HepG2 (cell line): ENCODE results near the gene MBD4.

Source experiments
- KDM1A ChIP-seq: IDR thresholded peaks from 2 replicates; pipeline ENCODE4 v1.6.1; 2016; ENCODE audit warnings: missing compliant biosample characterization
- POLR2A ChIP-seq, 2 experiments: IDR thresholded peaks; 2 replicates each; pipeline ENCODE4 v1.6.1; 2011; ENCODE audit warnings: low read depth in 2 of 2, low read length in 2 of 2, mild to moderate bottlenecking in 1 of 2, moderate library complexity in 1 of 2; ENCODE audit not compliant: insufficient read depth in 1 of 2
- TF ChIP-seq, protein P1 (sequence below): sonication (generic); formaldehyde crosslinking; IDR thresholded peaks from 2 replicates; pipeline ENCODE4 v1.4.0; 2020; ENCODE audit warnings: missing genetic modification reagents, borderline replicate concordance
- TF ChIP-seq, protein P2 (sequence below): sonication (generic); formaldehyde crosslinking; IDR thresholded peaks from 2 replicates; pipeline ENCODE4 v1.8.1; 2023; ENCODE audit warnings: mild to moderate bottlenecking, missing genetic modification reagents, borderline replicate concordance
- TF ChIP-seq, protein P3 (sequence below), 2 experiments: sonication (generic) in 1 of 2; formaldehyde crosslinking in 1 of 2; IDR thresholded peaks; 2 replicates each; pipeline versions ENCODE4 v1.5.1 to v1.6.1; 2011 to 2020; ENCODE audit warnings: borderline replicate concordance in 1 of 2, low read depth in 1 of 2, low read length in 1 of 2, mild to moderate bottlenecking in 1 of 2, missing genetic modification reagents in 1 of 2, moderate library complexity in 1 of 2
- TF ChIP-seq, protein P4 (sequence below), 2 experiments: IDR thresholded peaks; 2 replicates each; pipeline ENCODE4 v1.6.1; 2011 to 2012; ENCODE audit warnings: low read length in 2 of 2, borderline replicate concordance in 1 of 2, low read depth in 1 of 2, mild to moderate bottlenecking in 1 of 2, moderate library complexity in 1 of 2
- TF ChIP-seq, protein P5 (sequence below): sonication (generic); formaldehyde crosslinking; IDR thresholded peaks from 2 replicates; pipeline ENCODE4 v1.4.0; 2020; ENCODE audit warnings: missing genetic modification reagents

DNA sequence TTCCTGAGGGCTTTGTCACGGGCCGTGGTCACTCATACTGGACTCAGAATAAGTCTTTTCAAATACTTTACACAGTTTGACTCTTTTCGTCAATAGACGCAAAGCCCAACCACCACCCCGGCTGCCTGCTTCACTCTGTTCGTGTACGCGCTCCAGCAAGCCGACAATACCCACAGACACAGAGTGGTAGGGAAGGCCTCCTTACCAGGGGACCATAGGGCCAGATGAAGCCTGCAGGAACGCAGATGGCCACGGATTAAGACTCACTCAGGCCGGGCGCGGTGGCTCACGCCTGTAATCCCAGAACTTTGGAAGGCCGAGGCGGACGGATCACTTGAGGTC, 41.0 kb downstream of the MBD4 start:
- TF ChIP-seq, protein P1, sequence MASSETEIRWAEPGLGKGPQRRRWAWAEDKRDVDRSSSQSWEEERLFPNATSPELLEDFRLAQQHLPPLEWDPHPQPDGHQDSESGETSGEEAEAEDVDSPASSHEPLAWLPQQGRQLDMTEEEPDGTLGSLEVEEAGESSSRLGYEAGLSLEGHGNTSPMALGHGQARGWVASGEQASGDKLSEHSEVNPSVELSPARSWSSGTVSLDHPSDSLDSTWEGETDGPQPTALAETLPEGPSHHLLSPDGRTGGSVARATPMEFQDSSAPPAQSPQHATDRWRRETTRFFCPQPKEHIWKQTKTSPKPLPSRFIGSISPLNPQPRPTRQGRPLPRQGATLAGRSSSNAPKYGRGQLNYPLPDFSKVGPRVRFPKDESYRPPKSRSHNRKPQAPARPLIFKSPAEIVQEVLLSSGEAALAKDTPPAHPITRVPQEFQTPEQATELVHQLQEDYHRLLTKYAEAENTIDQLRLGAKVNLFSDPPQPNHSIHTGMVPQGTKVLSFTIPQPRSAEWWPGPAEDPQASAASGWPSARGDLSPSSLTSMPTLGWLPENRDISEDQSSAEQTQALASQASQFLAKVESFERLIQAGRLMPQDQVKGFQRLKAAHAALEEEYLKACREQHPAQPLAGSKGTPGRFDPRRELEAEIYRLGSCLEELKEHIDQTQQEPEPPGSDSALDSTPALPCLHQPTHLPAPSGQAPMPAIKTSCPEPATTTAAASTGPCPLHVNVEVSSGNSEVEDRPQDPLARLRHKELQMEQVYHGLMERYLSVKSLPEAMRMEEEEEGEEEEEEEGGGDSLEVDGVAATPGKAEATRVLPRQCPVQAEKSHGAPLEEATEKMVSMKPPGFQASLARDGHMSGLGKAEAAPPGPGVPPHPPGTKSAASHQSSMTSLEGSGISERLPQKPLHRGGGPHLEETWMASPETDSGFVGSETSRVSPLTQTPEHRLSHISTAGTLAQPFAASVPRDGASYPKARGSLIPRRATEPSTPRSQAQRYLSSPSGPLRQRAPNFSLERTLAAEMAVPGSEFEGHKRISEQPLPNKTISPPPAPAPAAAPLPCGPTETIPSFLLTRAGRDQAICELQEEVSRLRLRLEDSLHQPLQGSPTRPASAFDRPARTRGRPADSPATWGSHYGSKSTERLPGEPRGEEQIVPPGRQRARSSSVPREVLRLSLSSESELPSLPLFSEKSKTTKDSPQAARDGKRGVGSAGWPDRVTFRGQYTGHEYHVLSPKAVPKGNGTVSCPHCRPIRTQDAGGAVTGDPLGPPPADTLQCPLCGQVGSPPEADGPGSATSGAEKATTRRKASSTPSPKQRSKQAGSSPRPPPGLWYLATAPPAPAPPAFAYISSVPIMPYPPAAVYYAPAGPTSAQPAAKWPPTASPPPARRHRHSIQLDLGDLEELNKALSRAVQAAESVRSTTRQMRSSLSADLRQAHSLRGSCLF (CRISPR knock-in tag): no peak
- TF ChIP-seq, protein P2, sequence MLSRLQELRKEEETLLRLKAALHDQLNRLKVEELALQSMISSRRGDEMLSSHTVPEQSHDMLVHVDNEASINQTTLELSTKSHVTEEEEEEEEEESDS (CRISPR knock-in tag): no peak
- TF ChIP-seq, protein P3, sequence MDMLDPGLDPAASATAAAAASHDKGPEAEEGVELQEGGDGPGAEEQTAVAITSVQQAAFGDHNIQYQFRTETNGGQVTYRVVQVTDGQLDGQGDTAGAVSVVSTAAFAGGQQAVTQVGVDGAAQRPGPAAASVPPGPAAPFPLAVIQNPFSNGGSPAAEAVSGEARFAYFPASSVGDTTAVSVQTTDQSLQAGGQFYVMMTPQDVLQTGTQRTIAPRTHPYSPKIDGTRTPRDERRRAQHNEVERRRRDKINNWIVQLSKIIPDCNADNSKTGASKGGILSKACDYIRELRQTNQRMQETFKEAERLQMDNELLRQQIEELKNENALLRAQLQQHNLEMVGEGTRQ (IDR thresholded peaks at IDR 0.05; ENCODE audit: low read depth, low read length): no peak
- TF ChIP-seq, protein P3 (CRISPR knock-in tag; IDR thresholded peaks at IDR 0.05; ENCODE audit: borderline replicate concordance): no peak
- TF ChIP-seq KDM1A (CRISPR knock-in tag) (no peak), POLR2A (IDR thresholded peaks at IDR 0.05; ENCODE audit: insufficient read depth in 1 of 2, low read depth in 2 of 2, low read length in 2 of 2) (no peak)
- TF ChIP-seq, protein P4, sequence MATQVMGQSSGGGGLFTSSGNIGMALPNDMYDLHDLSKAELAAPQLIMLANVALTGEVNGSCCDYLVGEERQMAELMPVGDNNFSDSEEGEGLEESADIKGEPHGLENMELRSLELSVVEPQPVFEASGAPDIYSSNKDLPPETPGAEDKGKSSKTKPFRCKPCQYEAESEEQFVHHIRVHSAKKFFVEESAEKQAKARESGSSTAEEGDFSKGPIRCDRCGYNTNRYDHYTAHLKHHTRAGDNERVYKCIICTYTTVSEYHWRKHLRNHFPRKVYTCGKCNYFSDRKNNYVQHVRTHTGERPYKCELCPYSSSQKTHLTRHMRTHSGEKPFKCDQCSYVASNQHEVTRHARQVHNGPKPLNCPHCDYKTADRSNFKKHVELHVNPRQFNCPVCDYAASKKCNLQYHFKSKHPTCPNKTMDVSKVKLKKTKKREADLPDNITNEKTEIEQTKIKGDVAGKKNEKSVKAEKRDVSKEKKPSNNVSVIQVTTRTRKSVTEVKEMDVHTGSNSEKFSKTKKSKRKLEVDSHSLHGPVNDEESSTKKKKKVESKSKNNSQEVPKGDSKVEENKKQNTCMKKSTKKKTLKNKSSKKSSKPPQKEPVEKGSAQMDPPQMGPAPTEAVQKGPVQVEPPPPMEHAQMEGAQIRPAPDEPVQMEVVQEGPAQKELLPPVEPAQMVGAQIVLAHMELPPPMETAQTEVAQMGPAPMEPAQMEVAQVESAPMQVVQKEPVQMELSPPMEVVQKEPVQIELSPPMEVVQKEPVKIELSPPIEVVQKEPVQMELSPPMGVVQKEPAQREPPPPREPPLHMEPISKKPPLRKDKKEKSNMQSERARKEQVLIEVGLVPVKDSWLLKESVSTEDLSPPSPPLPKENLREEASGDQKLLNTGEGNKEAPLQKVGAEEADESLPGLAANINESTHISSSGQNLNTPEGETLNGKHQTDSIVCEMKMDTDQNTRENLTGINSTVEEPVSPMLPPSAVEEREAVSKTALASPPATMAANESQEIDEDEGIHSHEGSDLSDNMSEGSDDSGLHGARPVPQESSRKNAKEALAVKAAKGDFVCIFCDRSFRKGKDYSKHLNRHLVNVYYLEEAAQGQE (IDR thresholded peaks at IDR 0.05; ENCODE audit: borderline replicate concordance in 1 of 2, low read depth in 1 of 2, low read length in 2 of 2): no peak
- TF ChIP-seq, protein P5, sequence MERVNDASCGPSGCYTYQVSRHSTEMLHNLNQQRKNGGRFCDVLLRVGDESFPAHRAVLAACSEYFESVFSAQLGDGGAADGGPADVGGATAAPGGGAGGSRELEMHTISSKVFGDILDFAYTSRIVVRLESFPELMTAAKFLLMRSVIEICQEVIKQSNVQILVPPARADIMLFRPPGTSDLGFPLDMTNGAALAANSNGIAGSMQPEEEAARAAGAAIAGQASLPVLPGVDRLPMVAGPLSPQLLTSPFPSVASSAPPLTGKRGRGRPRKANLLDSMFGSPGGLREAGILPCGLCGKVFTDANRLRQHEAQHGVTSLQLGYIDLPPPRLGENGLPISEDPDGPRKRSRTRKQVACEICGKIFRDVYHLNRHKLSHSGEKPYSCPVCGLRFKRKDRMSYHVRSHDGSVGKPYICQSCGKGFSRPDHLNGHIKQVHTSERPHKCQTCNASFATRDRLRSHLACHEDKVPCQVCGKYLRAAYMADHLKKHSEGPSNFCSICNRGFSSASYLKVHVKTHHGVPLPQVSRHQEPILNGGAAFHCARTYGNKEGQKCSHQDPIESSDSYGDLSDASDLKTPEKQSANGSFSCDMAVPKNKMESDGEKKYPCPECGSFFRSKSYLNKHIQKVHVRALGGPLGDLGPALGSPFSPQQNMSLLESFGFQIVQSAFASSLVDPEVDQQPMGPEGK (CRISPR knock-in tag): no peak
